MM.1S (cell line): ENCODE results near the gene FAR2.

Experiments used
- DNase-seq: peaks from one replicate; pipeline ENCODE4 v3.0.0-alpha.2; 2015
- H2AFZ ChIP-seq: fragments of 300-600 bp; sonication (generic); 2 replicates; pipeline ENCODE4 v1.6.0; 2016; ENCODE audit warnings: antibody characterized with exemption, low read length
- H3F3A ChIP-seq: fragments of 300-600 bp; sonication (generic); 2 replicates; pipeline ENCODE4 v1.6.1; 2016; ENCODE audit warnings: mild to moderate bottlenecking, antibody characterized with exemption, low read length, moderate library complexity, mixed read lengths; ENCODE audit not compliant: insufficient read depth
- H3K27ac ChIP-seq: fragments of 300-600 bp; sonication (generic); 2 replicates; pipeline ENCODE4 v1.5.1; 2016; ENCODE audit warnings: mild to moderate bottlenecking, low read length
- H3K27me3 ChIP-seq: fragments of 300-600 bp; sonication (generic); replicated peaks from 2 replicates; pipeline ENCODE4 v1.6.0; 2016; ENCODE audit warnings: low read length; ENCODE audit not compliant: insufficient read depth
- H3K36me3 ChIP-seq: fragments of 300-600 bp; sonication (generic); replicated peaks from 2 replicates; pipeline ENCODE4 v1.6.1; 2016; ENCODE audit warnings: mild to moderate bottlenecking, low read length, mixed read lengths; ENCODE audit not compliant: insufficient read depth
- H3K4me1 ChIP-seq: fragments of 300-600 bp; sonication (generic); 2 replicates; pipeline ENCODE4 v1.6.1; 2016; ENCODE audit warnings: low read length, mixed read lengths
- H3K4me2 ChIP-seq: fragments of 300-600 bp; sonication (generic); 2 replicates; pipeline ENCODE4 v1.6.0; 2016; ENCODE audit warnings: low read depth, low read length
- H3K4me3 ChIP-seq: fragments of 300-600 bp; sonication (generic); 2 replicates; pipeline ENCODE4 v1.5.1; 2016; ENCODE audit warnings: low read length, mixed read lengths
- H3K79me2 ChIP-seq: fragments of 300-600 bp; sonication (generic); 2 replicates; pipeline ENCODE4 v1.6.1; 2016; ENCODE audit warnings: mixed run types, low read length, mixed read lengths
- H3K9ac ChIP-seq: fragments of 300-600 bp; sonication (generic); 2 replicates; pipeline ENCODE4 v1.6.1; 2016; ENCODE audit warnings: low read length, mixed read lengths
- H3K9me2 ChIP-seq: fragments of 300-600 bp; sonication (generic); replicated peaks from 2 replicates; pipeline ENCODE4 v1.6.1; 2016; ENCODE audit warnings: mild to moderate bottlenecking, low read length, mixed read lengths; ENCODE audit not compliant: insufficient read depth
- H3K9me3 ChIP-seq: fragments of 300-600 bp; sonication (generic); replicated peaks from 2 replicates; pipeline ENCODE4 v1.6.1; 2016; ENCODE audit warnings: mild to moderate bottlenecking, low read length, mixed read lengths; ENCODE audit not compliant: insufficient read depth
- H4K20me1 ChIP-seq: fragments of 300-600 bp; sonication (generic); 2 replicates; pipeline ENCODE4 v1.6.1; 2016; ENCODE audit warnings: mild to moderate bottlenecking, low read length, moderate library complexity, mixed read lengths; ENCODE audit not compliant: insufficient read depth
- CTCF ChIP-seq: fragments of 300-600 bp; sonication (generic); IDR thresholded peaks from 2 replicates; pipeline ENCODE4 v1.5.1; 2016; ENCODE audit warnings: antibody characterized with exemption, low read length, mixed read lengths
- EZH2 ChIP-seq: fragments of 300-600 bp; sonication (generic); optimal IDR thresholded peaks from 2 replicates; pipeline ENCODE3; 2017; ENCODE audit warnings: low read depth, mild to moderate bottlenecking, antibody characterized with exemption, low read length, mixed read lengths
- EZH2phosphoT487 ChIP-seq: fragments of 300-600 bp; sonication (generic); IDR thresholded peaks from 2 replicates; pipeline ENCODE4 v1.6.1; 2018; ENCODE audit warnings: antibody characterized with exemption, low read length

FAR2 gene

GRCh38 chr12:29223956-29224543, 75.0 kb downstream of the FAR2 start:
- Histone ChIP-seq H4K20me1 (no peaks in the 10 kb centered on the region), H3K9ac (no peak overlapping the region), H3K27ac (no peak overlapping the region), H3K4me1 (no peaks in the 10 kb centered on the region), H2AFZ (no peak overlapping the region), H3K9me3 (no peaks in the 10 kb centered on the region), H3K79me2 (no peaks in the 10 kb centered on the region), H3K36me3 (no peaks in the 10 kb centered on the region), H3K9me2 (no peaks in the 10 kb centered on the region), H3K4me2 (no peak overlapping the region), H3K4me3 (no peak overlapping the region), H3F3A (no peaks in the 10 kb centered on the region), H3K27me3 (no peaks in the 10 kb centered on the region)
- TF ChIP-seq CTCF (no peak), EZH2phosphoT487 (no peak), EZH2 (no peak)
- no peak for DNase-seq

GRCh38 chr12:29224572-29224971, 75.5 kb downstream of the FAR2 start:
- no peaks in the 10 kb centered on the region for H3K9me3 ChIP-seq
- no peaks in the 10 kb centered on the region for H3K27me3 ChIP-seq
- no peaks in the 10 kb centered on the region for H3K9me2 ChIP-seq
- H3K9ac ChIP-seq = no peak overlapping the region
- H3K79me2 ChIP-seq = no peaks in the 10 kb centered on the region
- no peak for DNase-seq
- H4K20me1 ChIP-seq = no peaks in the 10 kb centered on the region
- H3K4me1 ChIP-seq = no peaks in the 10 kb centered on the region
- no peak overlapping the region for H2AFZ ChIP-seq
- no peak overlapping the region for H3K4me2 ChIP-seq
- H3K36me3 ChIP-seq = no peaks in the 10 kb centered on the region
- no peak overlapping the region for H3K27ac ChIP-seq
- TF ChIP-seq CTCF (no peak), EZH2 (no peak), EZH2phosphoT487 (no peak)
- no peaks in the 10 kb centered on the region for H3F3A ChIP-seq
- H3K4me3 ChIP-seq = no peak overlapping the region

GRCh38 chr12:29225834-29226233, 76.8 kb downstream of the FAR2 start:
- TF ChIP-seq CTCF = no peak
- no peak for TF ChIP-seq EZH2
- TF ChIP-seq EZH2phosphoT487 = no peak
- no peak for DNase-seq
- H3K4me2 ChIP-seq = no peak overlapping the region

More at GRCh38 chr12:29225834-29226233, 76.8 kb downstream of the FAR2 start:
- Histone ChIP-seq H4K20me1 (no peaks in the 10 kb centered on the region), H3K27me3 (no peaks in the 10 kb centered on the region), H3F3A (no peaks in the 10 kb centered on the region), H3K36me3 (no peaks in the 10 kb centered on the region), H3K27ac (no peak overlapping the region), H3K9me3 (no peaks in the 10 kb centered on the region), H3K4me1 (no peaks in the 10 kb centered on the region), H3K9me2 (no peaks in the 10 kb centered on the region), H3K4me3 (no peak overlapping the region), H3K9ac (no peak overlapping the region), H2AFZ (no peak overlapping the region), H3K79me2 (no peaks in the 10 kb centered on the region)
